Activated CD8-positive, alpha-beta memory T cell treated with anti-CD3 and anti-CD28 coated beads, Interleukin-2, amount 50 U/mL, for 24 hours (primary cell): ENCODE measurements around the gene TGM1.

Source experiments
- DNase-seq: peaks from one replicate; pipeline ENCODE4 v3.0.0-alpha.2; 2020; ENCODE audit errors: extremely low read depth

Gene TGM1

DNA sequence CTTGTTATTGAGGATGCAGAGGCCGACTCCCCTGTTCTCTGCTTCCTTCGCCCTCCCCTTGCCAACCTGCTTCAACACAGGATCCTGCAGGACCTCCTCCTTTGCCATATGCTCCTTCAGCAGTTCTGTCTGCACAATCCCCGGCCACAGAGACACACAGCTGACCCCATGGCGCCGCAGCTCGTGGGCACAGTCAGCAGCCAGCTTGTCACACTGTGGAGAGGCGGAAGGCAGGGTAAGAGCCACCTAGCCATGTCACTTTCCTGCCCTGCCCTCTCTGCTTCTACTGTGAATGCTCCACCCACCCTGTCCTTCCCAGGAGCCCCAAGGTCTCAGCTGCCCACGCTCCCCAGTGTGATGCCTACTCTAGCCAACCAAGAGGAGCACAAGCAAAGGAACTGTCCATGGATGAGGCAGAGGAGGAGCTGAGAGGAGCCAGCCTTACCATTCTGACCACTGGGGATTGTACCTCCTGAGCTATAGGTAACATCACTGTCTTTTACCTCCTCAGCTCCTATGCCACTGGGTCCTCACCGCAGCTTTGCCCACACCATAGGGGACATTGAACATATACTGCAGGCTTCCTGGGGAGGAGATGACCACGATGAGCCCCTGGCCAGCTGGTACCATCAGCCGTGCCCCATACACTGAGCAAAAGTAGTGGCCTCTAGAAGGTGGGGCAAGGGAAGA, 29.3 kb upstream of the TGM1 start:
- no peak for DNase-seq

DNA sequence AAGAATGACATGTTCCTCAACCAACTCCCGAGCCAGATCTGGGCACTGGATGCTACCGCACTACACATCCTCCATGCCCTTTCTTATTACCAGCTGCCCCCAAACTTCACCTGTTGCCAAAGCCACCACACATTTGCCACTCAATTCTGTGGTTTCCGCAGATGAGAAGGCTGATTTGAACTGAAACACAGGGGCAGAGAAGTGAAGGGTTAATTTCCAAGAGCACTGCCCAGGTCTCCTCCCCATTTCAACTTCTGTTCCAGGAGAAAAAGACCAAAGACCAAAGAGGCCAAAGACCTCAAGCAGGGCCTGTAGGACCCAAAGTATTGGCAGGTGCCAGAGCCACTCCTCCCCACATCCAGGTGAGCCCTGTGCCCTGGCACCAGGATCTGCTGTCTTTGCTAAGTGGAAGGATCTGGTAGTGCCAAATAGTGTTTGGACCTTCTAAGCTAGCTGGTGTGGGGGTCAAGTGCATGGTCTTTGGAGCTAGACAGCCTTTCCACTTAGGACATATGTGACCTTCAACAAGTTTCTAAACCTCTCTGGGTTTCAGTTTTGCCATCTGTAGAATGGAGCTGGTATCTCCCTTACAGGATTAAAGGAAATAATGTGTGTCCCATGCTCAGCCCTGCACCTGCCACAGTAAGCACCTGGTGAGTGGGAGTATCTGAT, 28.6 kb upstream of the TGM1 start:
- DNase-seq: no peak

DNA sequence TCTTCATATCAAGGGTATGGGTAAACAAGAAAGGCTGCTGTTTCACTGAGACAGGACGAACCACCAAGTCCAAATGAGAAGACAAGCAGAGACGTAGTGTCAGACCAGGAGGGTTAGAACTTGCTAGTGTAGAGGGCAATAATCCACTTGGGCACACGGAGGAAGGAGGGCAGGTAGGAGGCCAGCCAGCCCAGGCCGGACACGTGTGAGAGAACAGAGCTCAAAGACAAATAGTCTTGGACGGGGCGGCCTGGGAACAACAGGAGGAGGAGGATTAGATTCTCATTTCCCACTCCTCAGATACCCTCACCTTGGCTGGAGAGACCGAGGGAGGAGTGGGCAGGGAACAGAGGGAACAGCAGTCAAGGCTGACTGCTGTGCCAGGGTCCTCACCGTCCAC, 27.8 kb upstream of the TGM1 start:
- no peak for DNase-seq

DNA sequence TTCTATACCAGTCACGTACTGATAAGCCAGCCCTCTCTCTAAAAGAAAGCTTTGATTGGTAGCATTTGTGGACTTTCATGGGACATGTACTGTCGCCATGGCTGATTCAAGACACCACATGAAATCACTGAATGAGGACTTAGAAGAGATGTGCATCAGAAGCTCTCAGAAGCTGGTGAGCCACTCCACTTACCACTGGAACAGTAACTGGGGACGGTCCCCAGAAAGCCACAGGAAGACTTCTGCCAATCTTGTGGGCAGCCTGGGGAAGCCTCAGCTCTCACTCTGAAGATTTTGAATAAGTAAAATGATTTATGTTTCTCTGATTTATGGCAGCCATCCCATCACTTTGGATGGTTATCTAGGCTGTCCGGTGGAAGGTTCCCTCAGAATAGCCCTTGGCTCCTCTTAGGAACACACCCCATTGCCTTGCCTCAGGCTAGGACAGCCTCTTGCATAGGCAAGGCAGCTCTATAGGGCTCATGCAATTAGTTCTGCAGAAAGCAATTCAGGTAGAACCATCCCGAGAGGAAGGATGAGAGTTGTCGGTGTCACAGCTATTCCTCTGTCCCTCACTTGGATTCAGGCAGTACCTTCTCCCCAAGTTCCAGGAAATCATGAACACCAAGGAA, 26.8 kb upstream of the TGM1 start:
- no peak for DNase-seq

DNA sequence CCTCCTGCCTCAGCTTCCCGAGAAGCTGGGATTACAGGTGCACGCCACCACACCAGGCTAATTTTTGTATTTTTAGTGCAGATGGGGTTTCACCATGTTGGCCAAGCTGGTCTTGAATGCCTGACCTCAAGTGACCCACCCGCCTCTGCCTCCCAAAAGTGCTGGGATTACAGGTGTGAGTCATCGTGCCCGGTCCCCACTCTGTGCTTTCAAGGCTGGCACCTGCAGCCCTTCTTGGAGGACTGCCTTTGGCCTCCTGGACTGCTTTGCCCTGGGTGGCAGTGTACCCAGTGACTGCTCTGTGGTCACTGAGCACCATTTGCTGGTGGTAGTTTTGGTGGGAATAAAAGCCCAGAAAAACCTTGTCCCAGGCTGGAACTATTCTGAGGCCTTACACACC, 24.0 kb upstream of the TGM1 start:
- no peak for DNase-seq

DNA sequence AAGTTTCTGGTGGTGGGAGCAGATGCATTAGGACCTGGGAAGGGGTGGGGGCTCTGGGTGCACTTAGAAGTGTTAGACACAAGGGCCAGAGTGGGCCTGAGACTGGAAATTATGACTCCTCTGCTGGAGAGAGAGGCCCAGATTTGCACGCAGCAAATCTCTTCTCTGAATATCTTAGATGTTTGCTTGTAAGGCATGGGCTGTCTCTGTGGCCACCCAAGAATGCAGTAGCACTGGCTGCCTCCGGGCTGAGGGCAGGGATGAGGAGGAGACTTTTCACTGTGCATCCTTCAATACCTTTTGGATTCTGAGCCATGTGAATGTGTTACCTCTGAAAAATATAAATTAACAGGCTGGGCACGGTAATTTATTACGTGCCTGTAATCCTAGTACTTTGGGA, 22.4 kb upstream of the TGM1 start:
- DNase-seq: no peak

DNA sequence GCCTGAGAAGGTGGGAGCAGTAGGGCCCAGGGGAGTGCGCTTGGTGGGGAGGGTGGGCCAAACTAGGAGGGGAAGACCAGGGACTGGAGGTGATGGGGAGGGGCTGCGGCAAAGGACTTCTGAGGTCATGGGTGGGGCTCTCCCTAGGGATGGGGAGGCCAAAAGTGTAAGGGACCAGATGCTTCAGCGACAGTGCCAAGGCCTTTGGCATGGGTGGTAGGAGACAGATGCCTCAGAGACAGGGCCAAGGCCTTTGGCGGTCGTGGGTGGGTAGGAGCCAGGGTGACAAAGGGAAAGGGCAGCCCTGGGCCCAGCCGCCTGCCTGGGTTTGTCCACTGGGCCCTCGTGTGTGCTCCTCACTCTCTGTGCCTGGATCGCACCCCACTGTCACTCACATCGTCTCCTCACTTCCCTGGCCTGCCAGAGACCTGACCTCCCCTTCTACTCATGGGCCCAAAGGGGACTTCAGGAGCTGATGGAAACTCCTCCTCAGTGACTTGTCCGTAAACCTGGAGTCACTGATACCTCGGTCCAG, 21.6 kb upstream of the TGM1 start:
- DNase-seq: no peak

DNA sequence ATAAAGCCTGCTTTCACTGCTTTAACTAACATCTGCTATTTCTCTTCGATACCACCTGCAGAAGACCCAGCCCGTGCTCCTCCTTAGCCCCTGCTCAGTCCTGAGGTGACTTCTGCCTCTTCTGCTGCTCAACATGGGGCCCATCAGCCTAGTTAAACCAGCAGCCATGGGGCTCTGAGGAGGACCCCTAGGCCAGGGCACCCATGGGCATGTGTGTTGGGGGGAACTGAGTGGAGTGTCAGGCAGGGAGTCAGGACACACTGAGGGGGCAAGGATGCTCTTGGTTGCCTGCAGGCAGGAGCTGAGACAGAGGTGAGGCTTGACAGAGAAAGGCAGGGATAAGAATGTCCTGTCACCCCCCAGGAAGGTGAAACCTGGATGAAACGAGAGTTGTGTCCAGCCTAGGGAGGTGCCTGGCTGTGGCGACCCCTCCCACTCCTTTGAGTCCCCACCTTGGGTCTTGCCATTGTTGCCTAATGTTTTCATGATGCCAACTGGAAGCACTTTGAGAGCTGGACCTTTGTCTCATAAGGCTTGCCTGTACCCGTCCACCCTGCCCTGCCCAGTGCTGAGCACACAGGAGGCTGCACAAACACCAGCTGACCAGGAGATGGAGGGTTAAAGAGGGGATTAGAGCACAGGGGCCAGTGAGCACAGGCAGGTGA, 21.0 kb upstream of the TGM1 start:
- DNase-seq: no peak

DNA sequence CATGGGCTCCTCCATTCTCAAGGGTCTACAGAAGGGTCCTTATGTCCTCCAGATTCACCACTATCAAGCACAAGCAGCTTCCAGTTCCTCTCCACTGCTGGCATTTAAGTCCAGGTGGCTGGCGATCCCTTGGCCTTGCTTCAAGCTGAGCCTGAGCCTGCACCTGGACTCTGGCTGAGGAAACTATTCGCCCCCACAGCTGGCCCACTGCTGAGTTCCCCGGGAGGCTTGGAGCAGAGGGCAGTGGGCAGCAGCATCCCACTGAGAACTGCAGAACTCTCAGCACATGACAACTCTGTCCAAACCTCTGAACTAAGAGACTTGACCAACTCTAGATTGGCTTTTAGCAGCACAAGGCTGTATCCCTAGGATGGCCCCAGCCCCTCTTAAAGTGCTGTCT, 19.8 kb upstream of the TGM1 start:
- DNase-seq: no peak

DNA sequence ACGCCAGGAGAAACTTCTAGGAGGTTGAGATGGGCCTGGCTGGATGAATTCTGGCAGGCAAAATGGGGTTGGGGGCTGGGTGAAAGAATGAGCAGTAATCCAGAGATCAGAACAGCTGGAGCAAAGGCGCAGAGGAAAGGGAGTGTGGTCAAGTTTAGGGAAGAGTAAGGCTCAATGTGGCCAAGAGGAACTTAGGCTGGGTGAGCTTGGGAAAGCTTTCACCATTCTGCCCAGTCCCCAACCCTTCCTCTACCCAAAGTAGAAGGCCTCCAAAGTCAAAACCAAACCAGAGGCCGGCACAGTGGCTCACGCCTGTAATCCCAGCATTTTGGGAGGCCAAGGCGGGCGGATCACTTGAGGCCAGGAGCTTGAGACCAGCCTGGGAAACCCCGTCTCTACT, 18.7 kb upstream of the TGM1 start:
- DNase-seq: no peak

DNA sequence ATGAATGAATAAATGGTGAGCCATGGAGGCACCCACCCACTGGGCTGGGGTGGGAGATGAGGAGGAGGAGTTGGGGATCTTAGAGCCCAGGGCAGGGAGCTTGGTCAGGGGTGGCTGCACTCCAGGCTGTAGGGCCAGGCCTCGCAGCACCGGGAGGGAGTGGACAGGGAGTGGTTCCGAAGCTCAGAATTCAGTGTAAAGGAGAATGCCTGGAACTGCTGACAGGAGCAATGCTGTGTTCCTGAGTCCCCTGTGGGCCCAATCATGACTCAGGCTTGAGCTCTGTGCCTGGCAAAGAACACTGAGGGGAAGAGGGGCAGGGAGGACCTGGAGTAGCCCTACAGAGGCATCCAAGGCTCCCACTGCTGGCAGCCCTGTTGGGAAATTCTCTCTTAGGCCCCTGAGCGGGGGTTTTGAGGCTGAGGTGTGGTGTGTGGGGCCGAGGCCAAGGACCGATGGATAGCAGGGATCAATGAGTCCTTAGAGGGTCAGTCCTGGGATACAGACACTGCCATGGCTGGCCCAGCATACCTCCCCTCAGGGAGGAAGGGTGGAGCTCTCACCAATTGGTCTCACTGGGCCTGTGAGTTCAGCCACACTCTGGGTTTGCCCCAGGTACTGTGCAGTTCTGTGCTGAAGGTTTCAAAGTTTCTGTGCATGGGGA, 18.0 kb upstream of the TGM1 start:
- no peak for DNase-seq

DNA sequence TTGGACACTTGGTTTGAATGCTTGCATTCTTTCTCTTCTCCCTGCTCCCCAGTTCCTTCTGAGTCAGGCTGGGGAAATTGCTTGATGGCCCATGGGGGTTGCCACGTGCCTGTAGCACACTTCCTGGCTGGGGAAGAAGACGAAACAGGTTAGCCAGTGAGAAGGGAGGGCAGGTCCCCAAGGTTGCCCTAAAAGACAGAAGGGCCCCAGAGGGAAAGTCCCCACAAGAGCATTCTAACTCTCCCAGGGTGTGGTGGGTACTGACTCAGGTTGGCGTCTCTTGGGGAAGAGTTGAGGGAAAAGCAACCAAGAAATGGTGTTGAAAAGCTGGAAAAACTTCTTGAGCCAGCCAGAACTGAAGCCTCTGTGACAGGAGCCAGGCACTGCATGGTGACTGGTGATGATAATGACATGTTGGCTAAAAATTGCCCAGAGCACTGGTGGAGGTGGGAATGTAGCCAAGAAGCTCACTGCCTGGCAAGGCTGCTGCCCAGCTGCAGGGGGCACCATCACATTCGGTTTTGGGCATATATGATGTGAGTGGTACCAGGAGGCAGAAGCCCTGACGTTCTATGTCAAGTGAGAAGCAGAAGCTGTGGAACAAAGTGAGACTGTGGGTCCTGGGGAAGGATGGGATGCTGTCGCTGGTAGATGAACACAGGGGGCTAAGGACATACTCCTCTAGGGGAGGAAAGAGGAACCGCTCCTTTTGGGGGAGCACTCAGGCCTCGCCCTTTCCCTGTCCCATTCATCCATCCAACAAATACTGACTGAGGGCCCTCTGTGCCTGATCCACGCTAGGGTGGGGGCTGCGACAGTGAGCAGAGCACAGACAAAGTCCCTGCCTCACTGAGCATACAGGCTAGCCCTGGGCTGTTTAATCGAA, 16.6 kb upstream of the TGM1 start:
- DNase-seq: no peak

DNA sequence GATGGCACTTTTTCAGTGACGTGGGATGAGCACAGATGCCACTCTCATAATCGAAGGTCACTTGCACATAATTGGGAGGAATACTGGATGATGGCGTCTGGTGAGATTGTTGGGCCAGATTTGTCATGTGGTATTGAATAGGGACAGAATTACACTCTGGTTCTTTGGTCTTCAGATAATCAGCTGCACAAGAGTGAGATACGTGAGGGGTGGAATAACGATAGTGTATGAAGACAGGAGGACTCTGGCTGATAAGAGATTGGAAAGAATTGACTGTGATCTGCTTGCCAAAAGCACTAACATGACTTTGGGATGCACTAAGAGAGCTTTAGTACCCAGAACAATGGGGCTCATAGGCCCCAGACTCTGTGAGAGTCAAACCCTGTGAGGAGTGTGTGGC, 15.4 kb upstream of the TGM1 start:
- DNase-seq: no peak

DNA sequence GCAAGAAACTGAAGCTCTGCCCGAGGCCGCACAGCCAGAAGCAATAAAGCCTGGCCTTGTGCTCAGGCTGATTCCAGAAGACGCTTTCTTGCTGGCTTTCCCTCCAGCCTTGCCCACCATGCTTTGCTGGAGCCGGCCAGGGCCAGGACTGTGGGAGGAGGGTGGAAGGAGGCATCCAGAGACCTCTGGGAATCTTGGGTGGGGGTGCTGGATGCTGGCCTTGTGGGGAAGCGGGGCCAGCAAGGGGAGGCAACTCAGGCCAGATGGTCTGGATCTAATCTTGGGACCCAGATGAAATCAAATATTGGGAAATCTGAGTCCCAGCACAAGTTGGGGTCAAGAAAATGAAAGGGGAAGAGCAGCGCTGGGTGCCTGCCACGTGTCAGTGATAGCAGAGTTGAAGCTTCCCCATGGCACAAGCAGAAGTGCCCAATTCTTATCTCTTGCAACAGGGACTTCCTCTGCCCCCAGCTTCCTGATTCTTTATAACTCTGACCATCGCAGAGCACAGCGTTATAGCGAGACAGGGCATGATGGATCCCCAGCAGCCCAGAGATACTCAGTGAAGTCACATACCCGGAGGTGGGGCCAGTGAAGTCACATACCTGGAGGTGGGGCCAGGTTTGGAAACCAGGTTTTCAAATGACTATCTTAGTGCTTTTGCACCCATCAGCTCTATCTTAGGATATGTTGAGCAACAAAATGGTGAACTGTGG, 14.8 kb upstream of the TGM1 start:
- DNase-seq: no peak

DNA sequence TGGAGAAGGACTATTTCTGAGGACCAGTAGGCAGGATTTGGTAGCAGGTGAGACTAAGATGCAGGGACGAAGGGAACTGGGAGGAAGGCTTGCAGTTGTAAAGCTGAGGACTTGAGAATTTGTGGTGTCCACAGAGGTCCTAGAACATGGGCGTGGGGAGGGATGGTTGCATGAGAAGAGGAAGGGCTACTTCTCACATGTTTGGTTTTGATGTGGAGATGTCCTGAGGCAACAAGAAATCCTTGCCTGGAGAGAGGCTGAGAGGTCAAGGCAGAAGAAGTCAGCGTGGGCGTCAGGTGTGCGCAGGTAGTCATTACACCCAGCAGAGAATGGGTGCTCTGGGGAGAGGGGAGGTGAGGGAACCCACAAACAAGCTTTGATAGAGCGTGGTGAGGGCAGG, 14.1 kb upstream of the TGM1 start:
- no peak for DNase-seq

DNA sequence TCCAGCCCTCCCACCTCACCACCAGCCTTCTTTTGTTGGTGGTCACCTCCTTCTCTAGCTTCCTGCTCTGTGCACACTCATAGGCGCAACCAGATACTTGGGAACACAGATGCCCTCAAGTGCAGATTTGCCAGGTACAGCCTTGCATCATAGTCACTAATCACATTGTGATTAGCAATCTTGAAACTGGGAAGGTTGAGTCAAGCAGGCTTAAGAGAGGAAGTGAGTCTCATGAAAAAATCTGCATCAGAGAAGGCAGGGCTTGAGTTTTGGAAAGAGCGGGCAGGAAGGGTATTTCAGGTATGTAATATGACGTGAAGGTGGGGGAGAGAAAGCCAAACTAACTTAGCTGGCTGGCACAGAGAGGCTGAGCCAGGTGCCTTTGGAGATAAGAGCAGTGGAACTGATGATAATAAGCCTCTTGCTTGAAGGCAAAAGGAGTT, 11.1 kb upstream of the TGM1 start:
- no peak for DNase-seq

DNA sequence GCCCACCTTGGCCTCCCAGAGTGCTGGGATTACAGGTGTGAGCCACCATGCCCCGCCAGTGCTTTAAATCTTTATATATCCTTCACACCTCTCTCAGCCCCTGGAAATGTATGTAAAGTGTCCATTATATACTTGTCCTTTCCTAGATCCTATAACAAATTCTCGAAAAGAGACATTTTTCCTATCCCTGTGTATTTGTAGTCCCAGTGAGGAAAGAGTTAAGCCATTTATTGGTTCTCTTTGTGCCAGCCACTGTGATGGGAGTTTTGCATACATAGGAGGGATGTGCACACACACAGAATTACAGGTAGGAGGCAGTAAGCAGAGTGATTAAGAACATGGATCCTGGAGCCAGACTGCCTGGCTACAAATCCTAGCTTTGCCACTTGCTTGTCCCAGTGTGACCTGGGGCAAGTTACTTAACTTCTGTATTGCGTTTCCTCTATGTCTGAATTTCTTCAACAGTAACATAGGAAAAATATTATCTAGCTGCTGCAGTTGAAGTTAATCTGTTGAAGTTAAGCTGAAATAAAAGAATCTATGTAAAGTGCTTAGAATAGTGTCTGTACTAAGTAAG, 10.5 kb upstream of the TGM1 start:
- no peak for DNase-seq

DNA sequence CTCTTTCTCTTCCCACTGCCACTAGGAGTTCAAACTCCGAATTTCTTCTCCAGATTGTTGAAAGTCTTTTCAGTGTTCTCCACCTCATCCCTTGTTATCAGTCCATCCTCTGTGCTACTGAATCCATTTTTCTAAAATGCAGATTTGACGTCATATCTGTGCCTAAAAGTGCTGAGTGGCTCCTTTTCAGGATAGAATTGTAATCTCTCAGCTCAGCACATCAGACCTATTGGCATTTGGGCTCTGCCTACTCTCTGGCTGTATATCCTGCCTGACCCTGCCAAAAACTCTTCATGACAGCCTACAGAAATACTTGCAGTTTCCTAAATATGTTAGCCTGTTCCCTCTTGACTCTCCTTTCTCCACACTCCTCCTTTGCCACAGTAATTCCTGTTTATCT, 9.5 kb upstream of the TGM1 start:
- DNase-seq: no peak

DNA sequence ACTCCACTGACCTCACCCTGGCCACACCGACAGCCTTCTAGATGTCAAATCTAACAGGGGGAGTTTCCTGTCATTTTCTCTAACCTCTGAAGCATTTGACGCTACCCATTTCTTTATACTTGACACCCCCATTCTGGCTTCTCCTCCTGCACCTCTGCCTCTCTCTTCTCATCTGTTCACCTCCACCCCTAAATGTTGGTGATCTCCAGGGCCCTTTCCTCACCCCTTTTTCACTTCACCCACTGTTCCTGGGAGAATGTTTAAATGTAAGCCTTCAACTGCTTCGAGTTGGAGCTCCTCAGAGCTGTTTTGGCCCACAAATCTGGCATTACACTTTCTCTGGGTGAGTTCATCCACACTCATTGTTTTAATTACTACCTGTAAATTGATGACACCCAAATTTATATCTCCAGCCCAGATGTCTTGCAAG, 8.9 kb upstream of the TGM1 start:
- DNase-seq: no peak
